ENCODE results near the gene SEMA3C.

The SEMA3C gene

DNA sequence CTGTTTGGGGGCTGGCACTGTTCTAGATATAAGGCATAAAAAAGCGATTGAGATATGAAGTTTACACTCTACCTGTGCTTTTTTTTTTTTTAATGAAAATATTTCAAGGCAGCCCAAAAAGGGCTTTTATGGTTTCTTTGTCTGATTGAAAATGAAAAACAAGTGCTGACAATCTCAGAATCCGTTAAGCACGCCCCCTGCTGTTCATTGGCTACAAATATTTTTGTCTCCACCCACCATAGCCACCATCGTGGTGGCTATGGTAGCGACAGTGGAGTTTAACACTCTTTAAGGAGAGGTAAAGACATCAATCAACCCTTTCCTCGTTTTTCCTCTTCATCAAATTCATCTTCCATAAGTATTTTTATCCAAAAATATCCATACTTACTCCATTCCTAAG, 186.2 kb downstream of the SEMA3C start:
- no peak for DNase-seq

DNA sequence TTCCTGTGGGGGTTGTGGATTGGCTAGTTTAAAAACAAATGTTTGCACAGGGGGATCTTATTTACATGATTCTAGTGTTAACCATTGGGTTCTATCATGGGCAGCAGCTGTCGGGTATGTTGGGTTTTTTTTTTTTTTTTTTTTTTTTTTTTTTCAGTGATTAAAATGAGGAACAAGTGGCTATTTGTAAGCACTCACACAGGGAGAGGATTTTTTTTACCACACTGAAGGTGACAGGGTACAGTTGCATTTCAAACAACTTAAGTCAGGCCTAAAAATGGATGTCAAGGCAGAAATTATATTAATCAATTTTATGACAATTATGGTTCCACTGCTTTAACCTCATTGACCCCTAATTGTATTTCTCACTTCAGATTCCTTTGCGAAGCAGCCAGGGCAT, 187.6 kb downstream of the SEMA3C start:
- DNase-seq, result no peak

DNA sequence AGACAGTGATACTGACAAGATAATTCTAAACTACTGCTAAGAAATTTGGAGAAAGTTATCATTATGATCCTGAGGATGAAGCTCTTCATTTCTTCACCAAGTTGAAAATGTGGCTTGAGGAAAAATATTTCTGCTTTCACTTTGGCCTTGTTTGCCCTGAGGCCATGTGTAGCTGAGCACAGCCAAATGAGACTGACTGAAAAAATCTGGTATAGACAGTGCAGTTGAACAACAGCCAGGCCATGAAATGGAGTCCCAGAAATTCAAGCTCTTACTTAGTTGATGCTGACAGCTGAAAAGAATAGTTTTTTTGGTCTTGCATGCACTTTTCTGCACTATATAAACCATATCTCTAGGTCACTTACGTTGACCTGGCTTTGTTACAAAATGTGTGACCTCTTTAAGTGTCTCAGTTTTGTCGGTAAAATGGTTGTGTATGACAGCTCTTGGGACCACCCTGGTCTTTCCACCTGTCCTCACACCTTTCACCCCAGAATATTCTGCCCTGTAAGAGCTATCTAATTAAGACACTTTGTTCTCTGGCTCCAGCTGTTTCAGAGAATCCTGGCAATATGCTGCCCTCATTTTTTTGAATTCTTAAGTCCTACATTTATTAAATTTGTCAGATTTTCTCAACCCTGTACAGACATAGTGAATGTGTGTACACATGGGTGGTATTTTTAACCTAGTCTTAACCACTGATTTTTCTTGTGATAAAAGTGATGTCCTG, 189.1 kb downstream of the SEMA3C start:
- DNase-seq, result no peak

DNA sequence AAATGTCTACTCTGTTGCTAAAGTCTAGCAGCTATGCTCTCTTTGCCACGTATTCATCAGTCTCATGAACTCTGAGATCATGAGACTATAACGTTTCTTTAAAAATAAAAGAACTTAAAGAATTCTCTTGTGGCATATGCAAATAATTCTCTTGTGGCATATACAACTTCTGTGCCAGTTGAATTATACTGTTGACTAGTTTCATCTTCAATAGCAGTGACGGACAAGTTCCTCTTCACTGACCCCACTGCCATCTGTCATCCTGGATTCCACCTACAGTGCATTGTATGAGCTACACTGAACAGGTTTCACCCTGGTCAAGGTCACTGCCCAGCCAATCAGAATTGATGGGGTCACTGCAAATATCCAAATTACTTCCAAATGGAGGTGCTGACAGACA, 192.2 kb downstream of the SEMA3C start:
- DNase-seq, result peak; percentile 71

DNA sequence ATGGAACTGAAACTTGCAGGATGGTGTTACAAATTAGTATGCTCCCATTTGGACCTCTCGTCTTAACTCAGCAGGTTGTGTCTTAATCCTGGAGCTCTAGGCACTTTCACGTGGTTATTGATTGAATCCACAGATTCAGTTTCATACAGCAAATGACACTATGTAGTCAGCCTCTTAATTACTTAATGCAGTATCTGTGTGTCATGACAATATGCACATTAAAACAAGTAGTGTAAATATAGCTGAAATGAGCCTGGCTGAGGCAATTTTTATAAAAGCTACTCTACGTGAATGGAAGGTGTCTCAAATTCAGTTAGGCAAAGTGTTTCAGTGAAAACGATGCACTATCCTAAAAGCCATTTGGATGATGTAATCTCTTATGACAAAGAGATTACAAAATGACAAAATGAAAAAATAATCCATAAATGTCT, 193.7 kb downstream of the SEMA3C start:
- peak; percentile 77 for DNase-seq

DNA sequence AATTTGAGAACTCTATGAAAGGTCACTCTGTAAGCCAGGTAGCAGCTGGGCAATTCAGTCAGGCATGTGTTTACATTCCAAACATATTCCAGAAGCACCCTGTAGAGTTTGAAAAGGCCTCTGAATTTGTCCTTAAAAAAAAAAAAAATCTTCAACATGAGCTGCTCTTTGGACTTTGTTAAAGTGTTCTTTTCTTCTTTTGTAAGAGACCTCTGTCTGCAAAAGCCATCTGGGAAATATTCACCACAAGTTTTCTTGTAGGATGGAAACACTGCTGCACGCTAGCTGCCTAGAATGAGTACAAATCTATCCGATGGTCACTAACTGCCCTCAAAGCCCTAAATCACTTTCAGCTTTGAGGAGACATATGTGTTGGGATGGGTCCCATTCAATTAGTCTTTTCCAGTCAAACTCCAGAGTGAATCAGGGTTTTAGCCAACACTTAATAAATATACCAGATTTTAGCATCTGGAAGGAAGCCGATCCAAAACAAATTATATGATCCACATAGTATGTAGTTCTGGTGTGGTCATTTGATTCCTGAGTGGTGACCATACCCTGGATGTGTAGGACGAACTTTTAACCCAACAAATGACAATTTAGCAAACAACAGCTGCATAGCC, 194.5 kb downstream of the SEMA3C start:
- no peak for DNase-seq

DNA sequence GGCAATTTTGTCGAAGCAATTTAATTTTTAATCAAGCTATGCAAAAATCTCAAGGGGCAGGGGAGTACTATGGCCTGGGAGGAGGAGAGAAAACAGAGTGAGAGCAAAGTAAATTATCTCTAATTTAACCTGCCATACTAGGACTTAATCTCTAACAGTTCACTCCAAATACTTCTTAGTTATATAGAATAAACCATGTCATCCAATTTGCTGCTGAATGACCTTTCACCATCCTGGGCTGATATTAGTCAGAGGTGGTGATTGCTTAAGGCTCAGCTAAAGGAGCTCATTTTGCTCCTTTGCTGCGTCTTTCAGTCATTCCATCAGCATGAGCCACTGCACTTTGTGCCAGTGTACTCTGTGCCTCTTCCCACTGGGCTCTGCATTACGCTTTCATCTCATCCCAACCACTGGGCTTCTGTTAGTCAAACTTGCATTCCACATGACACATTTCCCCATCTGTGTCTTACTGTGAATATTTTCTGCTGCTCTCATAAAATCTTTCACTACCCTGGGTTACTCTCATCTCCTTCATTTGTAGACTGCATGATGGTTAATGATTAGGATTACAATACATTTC, 196.1 kb downstream of the SEMA3C start:
- DNase-seq, result peak; percentile 95

DNA sequence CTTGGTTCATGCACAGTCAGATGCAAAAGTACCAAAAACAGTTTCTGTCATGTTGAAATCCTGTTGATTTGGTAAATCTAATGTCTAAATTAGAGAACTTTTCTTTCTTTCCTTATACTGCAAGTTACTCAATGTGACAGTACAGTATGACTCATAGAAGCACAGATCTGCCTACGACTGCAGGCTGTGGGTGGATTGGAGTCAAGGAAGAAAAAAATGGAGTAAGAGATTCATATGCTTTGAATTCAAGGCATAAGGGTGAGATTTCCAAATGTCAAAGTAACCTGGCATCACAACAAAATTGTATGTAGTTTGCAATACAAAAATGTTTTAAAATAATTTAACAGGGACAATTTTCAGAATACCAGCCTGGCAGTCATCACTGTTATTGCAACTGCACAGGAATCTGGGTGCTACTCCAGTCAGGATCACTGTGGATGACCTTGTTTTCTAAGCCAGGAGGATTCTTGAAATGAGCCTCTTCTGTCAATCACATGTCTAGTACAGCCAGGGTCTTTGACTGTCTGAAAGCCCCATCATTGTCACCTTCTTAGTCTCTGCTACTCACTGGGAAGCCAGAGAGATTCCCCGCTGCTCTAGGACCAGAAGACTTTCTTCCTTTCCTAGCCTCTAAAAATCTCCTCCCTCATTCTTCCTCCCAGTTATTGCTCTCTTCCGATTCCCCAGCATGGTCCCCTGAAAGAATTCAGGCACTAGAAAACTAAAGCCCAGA, 196.8 kb downstream of the SEMA3C start:
- DNase-seq, result peak; percentile 88

DNA sequence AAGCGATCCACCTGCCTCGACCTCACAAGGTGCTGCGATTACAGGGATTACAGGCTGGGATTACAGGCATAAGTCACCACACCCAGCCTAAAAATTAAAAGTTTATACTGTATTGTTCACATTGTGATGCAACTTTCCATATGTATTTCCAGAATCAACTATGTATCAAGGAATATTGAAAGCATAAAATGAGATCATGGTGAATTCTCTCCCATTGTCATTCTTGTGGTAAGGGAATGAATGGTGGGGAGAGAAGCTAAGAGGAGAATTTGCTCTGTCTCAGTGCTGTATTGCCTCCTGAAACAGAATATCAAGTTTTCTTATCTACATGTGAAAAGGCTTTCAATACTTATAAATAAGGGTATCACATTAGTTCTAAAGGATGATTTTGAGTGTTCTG, 198.7 kb downstream of the SEMA3C start:
- DNase-seq, result no peak

DNA sequence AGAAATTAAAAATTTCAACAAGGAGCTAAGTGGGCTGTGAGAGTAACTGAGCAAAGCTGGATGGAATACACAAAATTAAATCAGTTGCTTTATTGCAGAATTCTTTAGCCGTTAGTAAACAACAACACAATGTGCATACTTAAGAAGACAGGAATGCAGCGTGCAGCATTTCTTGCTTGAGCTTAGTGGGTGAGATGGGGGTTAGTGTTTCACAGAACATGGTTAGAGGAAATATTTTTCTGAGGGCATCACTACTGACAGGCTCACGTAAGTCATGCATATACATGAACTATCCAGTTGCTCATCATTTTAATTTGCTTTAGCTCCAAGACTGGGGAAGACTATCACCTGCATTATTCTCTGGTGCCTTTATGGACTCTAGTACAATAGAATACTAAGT, 199.6 kb downstream of the SEMA3C start:
- DNase-seq, result no peak

DNA sequence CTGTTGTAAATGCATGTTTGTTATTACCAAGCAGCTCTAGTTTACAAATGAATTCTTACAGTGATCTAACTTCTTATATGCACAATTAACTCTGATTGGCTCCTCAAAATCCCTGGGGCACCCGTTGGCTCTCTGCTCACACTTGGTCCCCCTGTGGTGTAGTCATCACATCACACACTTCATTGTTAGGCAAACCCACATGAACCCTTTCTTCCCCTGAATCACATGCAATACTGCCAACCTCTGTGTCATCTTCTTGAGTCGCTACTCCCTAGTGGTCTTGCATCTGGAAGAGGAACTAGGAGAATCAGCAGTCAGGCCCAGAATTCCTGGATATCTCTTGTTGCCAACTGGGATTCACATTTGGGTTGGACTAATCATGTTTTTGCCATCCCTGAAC, 207.3 kb downstream of the SEMA3C start:
- DNase-seq, result peak; percentile 58

DNA sequence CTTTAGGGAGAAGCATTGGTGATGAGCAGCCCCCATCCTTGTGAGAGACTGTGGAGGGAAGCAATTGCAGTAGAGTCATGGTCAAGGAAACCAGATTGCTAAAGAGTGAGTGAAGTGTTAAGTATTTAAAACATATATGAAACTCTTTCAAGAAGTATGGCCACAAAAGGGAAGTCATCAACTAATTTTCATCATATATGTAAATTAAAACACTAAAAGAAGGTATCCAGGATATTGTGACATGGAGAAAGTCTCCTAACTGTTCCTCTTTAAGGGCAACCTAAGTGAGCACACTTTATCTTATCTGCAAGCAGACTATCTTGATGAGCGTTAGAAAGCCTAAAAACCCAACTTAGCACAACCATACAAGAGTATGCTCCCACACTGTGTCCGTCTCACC, 210.7 kb downstream of the SEMA3C start:
- peak; percentile 41 for DNase-seq

DNA sequence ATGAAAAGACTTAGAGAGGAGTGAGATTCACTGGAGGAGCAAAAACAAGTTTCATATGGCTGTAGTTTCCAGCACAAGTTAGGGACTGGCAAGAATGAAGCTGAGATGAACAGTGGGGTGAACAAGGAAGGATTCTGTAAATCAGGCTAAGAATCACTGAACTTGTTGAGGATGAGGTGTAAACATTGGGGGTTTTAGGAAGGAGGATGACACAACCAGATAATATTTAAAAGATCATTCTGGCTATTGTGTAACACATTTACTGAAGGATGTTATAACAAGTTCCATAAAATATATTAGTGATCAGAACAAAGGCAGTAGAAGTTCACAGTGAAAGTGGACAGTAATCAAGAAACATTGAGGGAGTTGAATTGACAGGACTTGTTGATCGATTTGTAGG, 211.5 kb downstream of the SEMA3C start:
- DNase-seq, result no peak

DNA sequence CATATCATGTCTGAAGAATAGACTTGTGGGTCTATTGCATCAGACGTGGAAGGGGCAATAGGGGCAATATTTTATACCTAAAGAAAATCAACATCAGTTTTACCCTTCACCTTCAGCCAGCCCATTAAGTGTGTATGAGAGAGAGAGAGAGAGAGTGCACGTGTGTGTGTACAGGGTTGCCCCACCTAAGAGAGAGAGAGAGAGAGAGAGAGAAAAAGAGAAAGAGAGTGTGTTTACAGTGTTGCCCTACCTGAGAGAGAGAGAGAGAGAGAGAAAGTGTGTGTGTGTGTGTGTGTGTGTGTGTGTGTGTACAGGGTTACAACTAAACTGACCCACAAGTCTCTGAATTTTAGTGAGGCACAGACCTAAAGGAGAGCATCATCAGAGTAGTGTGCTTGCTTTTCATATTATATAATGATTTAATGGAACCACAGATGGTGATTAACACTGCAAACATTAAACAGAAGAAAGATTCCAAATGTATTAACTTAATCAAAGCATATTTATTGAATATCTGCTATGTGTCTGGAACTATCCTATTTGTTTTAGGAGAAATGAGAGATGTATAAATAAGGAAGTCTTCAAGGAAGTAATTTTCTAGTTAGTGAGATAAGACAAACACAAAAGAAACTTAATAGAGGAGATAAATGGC, 213.6 kb downstream of the SEMA3C start:
- DNase-seq, result no peak

DNA sequence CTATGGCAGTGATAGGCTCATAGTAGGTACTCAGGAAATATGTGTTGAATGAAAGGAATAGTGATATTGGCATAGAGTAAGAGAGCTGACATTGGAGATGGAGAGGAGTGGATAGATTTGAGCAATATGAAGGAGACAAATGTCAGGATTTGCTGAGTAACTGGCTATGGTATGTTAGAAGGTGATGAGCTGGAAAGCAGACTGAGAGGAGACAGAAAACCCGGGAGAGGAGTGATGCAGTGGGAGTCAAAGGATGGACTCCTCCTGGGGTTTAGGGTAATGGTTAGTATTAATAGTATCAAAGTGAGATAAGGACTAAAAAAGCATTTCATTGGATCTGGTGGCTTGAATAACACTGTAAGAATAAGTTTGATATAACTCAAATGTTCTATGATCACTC, 215.6 kb downstream of the SEMA3C start:
- DNase-seq, result no peak

DNA sequence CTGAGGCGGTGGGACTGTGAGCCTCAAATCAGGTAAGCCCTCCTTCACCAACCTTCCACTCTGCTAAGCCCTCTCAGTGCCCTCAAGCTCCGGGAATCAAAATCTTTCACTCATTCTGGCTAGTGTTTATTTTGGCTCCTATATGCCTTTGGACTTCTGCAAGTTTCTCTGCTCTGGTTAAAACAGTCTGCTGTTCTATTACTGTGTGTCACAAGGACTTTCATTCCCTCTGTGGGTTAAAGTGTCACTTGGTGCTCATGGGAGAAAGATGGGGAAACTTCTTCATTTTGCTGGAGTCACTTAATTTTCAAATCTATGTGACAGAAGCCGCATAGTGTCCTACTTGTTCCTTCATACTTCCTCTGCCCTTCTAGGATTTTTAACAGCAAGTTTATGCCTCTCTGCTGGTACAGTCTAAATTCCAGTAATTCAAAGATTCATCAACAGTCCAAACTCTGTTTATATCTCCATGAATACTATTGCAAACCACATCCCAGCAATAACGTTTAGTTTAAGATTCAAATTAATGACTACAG, 219.1 kb downstream of the SEMA3C start:
- peak; percentile 68 for DNase-seq

DNA sequence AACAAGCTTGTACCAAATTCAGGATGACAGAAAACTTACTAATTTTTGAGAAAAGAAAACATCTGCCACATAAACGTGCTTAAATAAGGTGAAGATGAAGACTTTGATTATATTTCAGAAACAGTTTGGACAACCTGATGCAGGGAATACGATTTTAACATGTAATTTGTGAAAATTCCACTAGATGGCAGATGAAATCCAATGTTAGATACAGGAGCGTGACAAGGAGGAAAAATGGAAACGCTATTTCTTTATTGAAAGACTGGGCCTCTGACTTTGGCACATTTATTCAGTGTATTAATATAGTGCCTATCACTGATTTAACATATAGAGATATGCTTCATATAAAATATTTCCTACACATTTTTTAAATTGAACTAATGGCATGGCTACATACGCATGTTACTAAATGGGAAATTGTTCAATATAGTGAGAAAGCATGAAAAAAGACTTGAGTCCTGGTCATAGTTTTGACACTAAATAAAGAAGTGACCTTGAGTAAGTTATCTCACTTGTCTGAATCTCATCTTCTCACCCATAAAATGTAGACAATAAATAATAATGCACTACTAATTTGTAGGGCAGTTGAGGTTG, 219.7 kb downstream of the SEMA3C start:
- peak; percentile 83 for DNase-seq

All from suppressor macrophage treated with lipopolysaccharide for 4 hours (primary cell).